ENCODE data around the gene C1orf56. TPM values are rescaled to one million over a fixed set of nuclear protein-coding genes. Genes with fewer than 3 reads are reported as not detected.

The C1orf56 gene
- total RNA-seq, 2 experiments from 2014 or later, result 0.58 to 1.2 TPM

- CTCF ChIA-PET, result interaction anchor here (4.2 kb wide), 1 partner anchor 44 kb away, joined by 45 read pairs; no protein-coding TSS in a partner anchor
- Mint-ChIP-seq H3K9me3 (no peaks in the 10 kb centered on the region), H3K27me3 (no peaks in the 10 kb centered on the region)
Measured at GRCh38 chr1:151069103-151069486, 21.5 kb downstream of the C1orf56 start.

DNA sequence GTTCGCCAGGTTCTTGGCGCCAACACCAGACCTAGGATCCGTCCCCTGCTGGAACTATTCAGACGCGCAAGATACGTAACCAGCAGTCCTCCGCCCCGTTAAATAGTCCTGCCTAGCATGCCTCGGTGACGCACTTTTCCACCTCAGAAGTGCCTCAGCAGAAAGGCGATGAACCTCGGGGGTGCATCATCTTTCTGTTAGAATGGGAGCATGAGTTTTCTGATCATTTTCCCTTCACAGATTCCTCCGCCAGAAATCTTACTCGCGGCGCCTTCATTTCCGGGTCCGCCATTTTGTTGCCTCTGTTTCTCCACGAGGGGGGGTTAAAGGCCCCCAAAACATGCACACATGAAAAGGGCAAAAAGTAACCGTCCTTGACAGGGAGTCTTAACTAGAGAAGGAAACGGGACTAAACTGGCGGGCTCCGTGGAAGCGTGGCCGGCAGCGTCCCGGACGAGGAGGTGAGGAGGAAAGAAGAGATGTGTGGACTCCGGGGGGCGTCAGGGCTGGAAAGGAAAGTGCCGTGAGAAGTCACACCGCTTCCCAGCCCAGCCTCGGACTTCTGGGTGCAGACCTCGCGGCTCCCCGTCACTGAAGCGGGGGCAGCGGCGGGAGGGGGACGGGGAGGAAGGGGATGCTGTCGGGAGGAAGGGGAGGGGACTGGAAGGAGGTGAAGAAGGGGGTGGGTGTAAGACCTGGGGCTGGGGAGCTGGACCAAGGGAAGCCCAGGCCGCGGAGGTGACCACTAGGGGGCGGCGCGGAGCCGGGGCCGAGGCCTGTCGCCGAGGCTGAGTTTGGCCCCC lies 23.1 kb downstream of the C1orf56 start, which contains the start of gene GABPB2:
GABPB2 (plus strand) TSS at position 288 of the 803 bp plus-strand sequence. CDS start 17,429 bp downstream, outside the sequence.
- Histone ChIP-seq H3K27ac (ENCODE audit: low read depth in 1 of 2, low read length in 2 of 2) (peak within 1 kb of the TSS; percentile 94 to 98), H3K4me3 (ENCODE audit: low read length) (peak within 1 kb of the TSS; percentile 87), H3K4me1 (ENCODE audit: insufficient read depth, low read length) (peaks cover 31% of the 10 kb centered on the region), H3K9me3 (ENCODE audit: control insufficient read depth in 1 of 2, insufficient read depth in 1 of 2, low read length in 2 of 2) (no peaks in the 10 kb centered on the region), H3K27me3 (ENCODE audit: control insufficient read depth in 1 of 2, insufficient read depth in 2 of 2, low read length in 2 of 2) (no peaks in the 10 kb centered on the region), H3K36me3 (ENCODE audit: insufficient read depth, low read length) (peaks cover 11% of the 10 kb centered on the region)
- DNase-seq (peak; percentile 77 to 95 (median 82)), ATAC-seq (ENCODE audit: poor library complexity) (peak; percentile 80)
- Mint-ChIP-seq H3K27me3 (no peaks in the 10 kb centered on the region), H3K36me3 (ENCODE audit: low read depth) (peaks cover 26% of the 10 kb centered on the region), H3K4me3 (peak within 1 kb of the TSS; percentile 99), H3K9me3 (no peaks in the 10 kb centered on the region), H3K4me1 (ENCODE audit: low read depth) (peaks cover 27% of the 10 kb centered on the region), H3K27ac (peak within 1 kb of the TSS; percentile 98)
- intact Hi-C loops (cut with DNase I, micrococcal nuclease), result loop anchor here (1.0 to 10.0 kb wide), 5 partner anchors 11 to 387 kb away; partner anchors contain the start of genes CDC42SE1 (in 2 of the 2), POGZ (in 1 of the 2) and RFX5 (in 1 of the 2)
- TF ChIP-seq, protein P1, sequence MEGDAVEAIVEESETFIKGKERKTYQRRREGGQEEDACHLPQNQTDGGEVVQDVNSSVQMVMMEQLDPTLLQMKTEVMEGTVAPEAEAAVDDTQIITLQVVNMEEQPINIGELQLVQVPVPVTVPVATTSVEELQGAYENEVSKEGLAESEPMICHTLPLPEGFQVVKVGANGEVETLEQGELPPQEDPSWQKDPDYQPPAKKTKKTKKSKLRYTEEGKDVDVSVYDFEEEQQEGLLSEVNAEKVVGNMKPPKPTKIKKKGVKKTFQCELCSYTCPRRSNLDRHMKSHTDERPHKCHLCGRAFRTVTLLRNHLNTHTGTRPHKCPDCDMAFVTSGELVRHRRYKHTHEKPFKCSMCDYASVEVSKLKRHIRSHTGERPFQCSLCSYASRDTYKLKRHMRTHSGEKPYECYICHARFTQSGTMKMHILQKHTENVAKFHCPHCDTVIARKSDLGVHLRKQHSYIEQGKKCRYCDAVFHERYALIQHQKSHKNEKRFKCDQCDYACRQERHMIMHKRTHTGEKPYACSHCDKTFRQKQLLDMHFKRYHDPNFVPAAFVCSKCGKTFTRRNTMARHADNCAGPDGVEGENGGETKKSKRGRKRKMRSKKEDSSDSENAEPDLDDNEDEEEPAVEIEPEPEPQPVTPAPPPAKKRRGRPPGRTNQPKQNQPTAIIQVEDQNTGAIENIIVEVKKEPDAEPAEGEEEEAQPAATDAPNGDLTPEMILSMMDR (IDR thresholded peaks at IDR 0.05), result peak; percentile 93
- ChIA-PET POLR2A (interaction anchor here (0.6 to 3.4 kb wide), 11 partner anchors 12 to 86 kb away, joined by 3 to 78 read pairs (median 6); partner anchors contain the start of genes C1orf56, CDC42SE1, MINDY1 and MLLT11), CTCF (interaction anchor here (0.5 to 4.2 kb wide), 19 partner anchors 8 to 182 kb away, joined by 3 to 60 read pairs (median 4); partner anchors contain the start of genes C1orf56, CDC42SE1, MINDY1 and MLLT11)

More at GRCh38 chr1:151069103-151069486, 21.5 kb downstream of the C1orf56 start:
- Mint-ChIP-seq H3K4me1 (ENCODE audit: low read depth) (peaks cover 25% of the 10 kb centered on the region), H3K4me3 (peak overlapping the region; percentile 99), H3K27ac (peak overlapping the region; percentile 98), H3K36me3 (ENCODE audit: low read depth) (peaks cover 24% of the 10 kb centered on the region)
- Histone ChIP-seq H3K4me3 (ENCODE audit: low read length) (no peak overlapping the region), H3K27me3 (ENCODE audit: control insufficient read depth in 1 of 2, insufficient read depth in 2 of 2, low read length in 2 of 2) (no peaks in the 10 kb centered on the region), H3K9me3 (ENCODE audit: control insufficient read depth in 1 of 2, insufficient read depth in 1 of 2, low read length in 2 of 2) (no peaks in the 10 kb centered on the region), H3K36me3 (ENCODE audit: insufficient read depth, low read length) (peaks cover 6% of the 10 kb centered on the region), H3K4me1 (ENCODE audit: insufficient read depth, low read length) (peaks cover 31% of the 10 kb centered on the region), H3K27ac (ENCODE audit: low read depth in 1 of 2, low read length in 2 of 2) (peak overlapping the region in 1 of 2 donors; percentile 94)
- POLR2A ChIA-PET, result interaction anchor here (3.4 kb wide), 1 partner anchor 11 kb away, joined by 78 read pairs; the partner anchor contains the start of genes CDC42SE1 and MLLT11
- DNase-seq, result no peak
- intact Hi-C loops (cut with DNase I, micrococcal nuclease), result no loop called here
- no peak for ATAC-seq (ENCODE audit: poor library complexity)
- TF ChIP-seq, protein P1 (IDR thresholded peaks at IDR 0.05), result no peak

DNA sequence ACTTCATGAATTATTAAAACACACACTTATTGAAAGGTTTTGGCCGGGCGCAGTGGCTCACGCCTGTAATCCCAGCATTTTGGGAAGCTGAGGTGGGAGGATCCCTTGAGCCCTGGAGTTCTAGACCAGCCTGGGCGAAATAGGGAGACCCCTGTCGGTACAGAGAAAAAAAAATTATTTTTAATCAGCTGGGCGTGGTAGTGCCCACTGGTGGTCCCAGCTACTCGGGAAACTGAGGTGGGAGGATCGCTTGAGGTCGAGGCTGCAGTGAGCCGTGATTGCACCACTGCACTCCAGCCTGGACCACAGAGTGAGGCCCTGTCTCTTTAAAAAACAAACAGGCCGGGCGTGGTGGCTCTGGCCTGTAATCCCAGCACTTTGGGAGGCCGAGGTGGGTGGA lies 24.7 kb downstream of the C1orf56 start:
- Mint-ChIP-seq H3K36me3 (ENCODE audit: low read depth) (peaks cover 30% of the 10 kb centered on the region), H3K27me3 (no peaks in the 10 kb centered on the region), H3K4me3 (peak overlapping the region; percentile 99), H3K9me3 (no peaks in the 10 kb centered on the region), H3K4me1 (ENCODE audit: low read depth) (peaks cover 30% of the 10 kb centered on the region), H3K27ac (peak overlapping the region; percentile 98)
- TF ChIP-seq, protein P1 (IDR thresholded peaks at IDR 0.05), result no peak
- ATAC-seq (ENCODE audit: poor library complexity) (no peak), DNase-seq (no peak)
- peaks cover 11% of the 10 kb centered on the region for H3K36me3 ChIP-seq (ENCODE audit: insufficient read depth, low read length)
- POLR2A ChIA-PET, result interaction anchor here (1.2 to 3.4 kb wide), 3 partner anchors 14 to 48 kb away, joined by 4 to 78 read pairs (median 6); partner anchors contain the start of genes CDC42SE1 and MLLT11
- peaks cover 31% of the 10 kb centered on the region for H3K4me1 ChIP-seq (ENCODE audit: insufficient read depth, low read length)
- H3K4me3 ChIP-seq (ENCODE audit: low read length), result no peak overlapping the region
- H3K27ac ChIP-seq (ENCODE audit: low read depth in 1 of 2, low read length in 2 of 2), result no peak overlapping the region
- intact Hi-C loops (cut with DNase I, micrococcal nuclease), result loop anchor here in 1 of 2 experiments (5.0 to 10.0 kb wide), 2 partner anchors 273 to 385 kb away; partner anchors contain the start of genes POGZ and RFX5
- H3K9me3 ChIP-seq (ENCODE audit: control insufficient read depth in 1 of 2, insufficient read depth in 1 of 2, low read length in 2 of 2), result no peaks in the 10 kb centered on the region
- CTCF ChIA-PET, result interaction anchor here (0.8 to 4.2 kb wide), 7 partner anchors 9 to 181 kb away, joined by 3 to 45 read pairs (median 7); partner anchors contain the start of genes CDC42SE1, MLLT11 and TNFAIP8L2
- no peaks in the 10 kb centered on the region for H3K27me3 ChIP-seq (ENCODE audit: control insufficient read depth in 1 of 2, insufficient read depth in 2 of 2, low read length in 2 of 2)

All from CD4-positive, alpha-beta T cell (primary cell).